ENCODE data around the gene LIPT2.

DNA sequence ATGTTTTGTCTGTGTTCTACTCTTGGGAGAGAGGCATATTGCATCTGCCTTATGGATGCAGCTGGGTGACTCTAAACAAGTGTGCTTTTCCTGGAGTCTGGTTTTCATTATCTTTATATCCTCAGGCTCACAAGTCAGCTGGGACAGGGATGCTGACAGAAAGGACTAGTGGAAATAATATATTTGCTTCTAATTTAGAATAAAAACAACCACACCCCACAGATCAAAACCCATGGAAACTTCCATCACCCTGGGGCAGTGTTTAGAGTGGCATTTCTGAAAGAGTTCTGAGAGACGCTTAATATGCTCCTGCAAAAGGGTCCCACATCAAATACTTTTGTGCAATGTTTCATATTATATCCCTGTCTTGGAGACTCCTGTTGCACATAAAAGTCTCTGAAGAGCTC is 47.0 kb downstream of the LIPT2 start:
- TF ChIP-seq, protein P1, sequence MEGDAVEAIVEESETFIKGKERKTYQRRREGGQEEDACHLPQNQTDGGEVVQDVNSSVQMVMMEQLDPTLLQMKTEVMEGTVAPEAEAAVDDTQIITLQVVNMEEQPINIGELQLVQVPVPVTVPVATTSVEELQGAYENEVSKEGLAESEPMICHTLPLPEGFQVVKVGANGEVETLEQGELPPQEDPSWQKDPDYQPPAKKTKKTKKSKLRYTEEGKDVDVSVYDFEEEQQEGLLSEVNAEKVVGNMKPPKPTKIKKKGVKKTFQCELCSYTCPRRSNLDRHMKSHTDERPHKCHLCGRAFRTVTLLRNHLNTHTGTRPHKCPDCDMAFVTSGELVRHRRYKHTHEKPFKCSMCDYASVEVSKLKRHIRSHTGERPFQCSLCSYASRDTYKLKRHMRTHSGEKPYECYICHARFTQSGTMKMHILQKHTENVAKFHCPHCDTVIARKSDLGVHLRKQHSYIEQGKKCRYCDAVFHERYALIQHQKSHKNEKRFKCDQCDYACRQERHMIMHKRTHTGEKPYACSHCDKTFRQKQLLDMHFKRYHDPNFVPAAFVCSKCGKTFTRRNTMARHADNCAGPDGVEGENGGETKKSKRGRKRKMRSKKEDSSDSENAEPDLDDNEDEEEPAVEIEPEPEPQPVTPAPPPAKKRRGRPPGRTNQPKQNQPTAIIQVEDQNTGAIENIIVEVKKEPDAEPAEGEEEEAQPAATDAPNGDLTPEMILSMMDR (IDR thresholded peaks at IDR 0.05; ENCODE audit: low read depth, low read length, poor library complexity, severe bottlenecking), result no peak
- TF ChIP-seq EZH2phosphoT487 (IDR thresholded peaks at IDR 0.05; ENCODE audit: borderline replicate concordance, low read length), result no peak
